CD4-positive, alpha-beta T cell treated with Interleukin-4 for 1 hour (primary cell): ENCODE measurements around the gene C1QL2.

Experiments used
- DNase-seq, 2 donors: peaks; one replicate each; pipeline ENCODE4 v3.0.0-alpha.2; 2020 to 2022

Gene C1QL2

GRCh38 chr2:119178776-119179175, 20.2 kb upstream of the C1QL2 start:
- DNase-seq, result no peak

GRCh38 chr2:119177838-119178190, 19.3 kb upstream of the C1QL2 start:
- no peak for DNase-seq

DNA sequence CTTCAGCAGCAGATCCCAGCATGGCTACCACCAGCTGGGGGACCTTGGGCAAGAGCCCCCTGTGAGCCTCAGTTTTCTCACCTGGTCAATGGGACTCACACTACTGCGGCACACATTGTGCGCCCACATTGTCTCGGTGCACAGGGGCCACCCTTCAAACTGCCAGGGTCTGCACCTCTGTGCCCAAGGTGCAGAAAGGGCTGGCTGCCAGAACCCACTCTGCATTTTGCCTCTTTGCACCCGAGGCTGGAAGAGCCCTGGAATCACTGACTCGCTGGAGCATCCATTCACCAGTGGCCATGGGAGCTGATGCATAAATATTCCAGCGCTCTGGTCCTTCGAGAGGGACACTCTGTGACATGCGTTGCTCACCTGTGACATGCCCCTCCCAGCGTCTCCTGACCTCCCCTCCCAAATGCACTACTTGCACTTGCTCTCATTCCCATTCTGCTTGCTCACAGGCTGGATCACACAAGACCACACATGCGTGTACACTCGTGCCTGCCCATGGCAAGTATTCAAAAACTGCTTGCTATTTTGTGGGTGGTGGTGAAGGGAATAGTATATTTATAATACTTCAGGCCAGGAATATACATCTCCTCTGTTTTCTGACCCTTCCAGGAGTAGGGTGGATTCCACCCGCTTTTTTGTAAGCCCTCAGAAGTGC, 18.8 kb upstream of the C1QL2 start:
- no peak for DNase-seq

DNA sequence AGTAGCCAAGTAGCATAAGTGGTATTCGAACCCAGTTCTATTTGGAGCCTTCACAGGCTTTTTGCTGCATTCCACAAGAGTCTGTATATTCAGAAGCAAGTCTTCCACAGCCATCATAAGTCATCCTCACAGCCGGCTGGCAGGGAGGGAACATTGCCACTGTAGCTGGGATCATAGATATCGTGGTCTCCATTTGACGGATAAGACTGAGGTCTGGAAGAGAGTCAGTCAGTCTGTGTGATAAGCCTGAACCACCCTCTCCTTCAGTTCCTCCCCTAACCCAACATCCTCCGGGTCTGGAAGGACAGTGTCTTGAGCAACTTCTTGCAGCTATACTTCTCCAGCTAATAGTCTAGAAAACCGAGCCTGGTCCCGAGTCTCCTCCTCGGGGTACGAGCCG, 17.0 kb upstream of the C1QL2 start:
- DNase-seq, result no peak

DNA sequence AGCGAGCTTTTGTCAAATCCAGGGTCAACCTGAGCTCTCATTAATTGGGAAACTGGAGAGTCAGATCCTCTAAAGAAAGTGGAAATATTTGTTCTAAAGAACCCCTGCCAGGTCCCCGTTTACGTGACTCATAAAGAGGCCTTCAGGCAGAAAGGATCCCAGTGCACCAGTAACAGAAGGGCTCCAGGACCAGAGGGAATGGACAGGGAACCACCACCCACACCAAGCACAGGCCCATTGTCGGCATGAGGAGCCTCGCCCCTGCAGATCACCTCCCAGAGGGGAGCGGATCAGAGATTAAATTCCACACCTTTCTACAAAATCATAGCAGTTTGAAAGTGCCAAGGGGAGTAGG, 16.4 kb upstream of the C1QL2 start:
- DNase-seq, result no peak

DNA sequence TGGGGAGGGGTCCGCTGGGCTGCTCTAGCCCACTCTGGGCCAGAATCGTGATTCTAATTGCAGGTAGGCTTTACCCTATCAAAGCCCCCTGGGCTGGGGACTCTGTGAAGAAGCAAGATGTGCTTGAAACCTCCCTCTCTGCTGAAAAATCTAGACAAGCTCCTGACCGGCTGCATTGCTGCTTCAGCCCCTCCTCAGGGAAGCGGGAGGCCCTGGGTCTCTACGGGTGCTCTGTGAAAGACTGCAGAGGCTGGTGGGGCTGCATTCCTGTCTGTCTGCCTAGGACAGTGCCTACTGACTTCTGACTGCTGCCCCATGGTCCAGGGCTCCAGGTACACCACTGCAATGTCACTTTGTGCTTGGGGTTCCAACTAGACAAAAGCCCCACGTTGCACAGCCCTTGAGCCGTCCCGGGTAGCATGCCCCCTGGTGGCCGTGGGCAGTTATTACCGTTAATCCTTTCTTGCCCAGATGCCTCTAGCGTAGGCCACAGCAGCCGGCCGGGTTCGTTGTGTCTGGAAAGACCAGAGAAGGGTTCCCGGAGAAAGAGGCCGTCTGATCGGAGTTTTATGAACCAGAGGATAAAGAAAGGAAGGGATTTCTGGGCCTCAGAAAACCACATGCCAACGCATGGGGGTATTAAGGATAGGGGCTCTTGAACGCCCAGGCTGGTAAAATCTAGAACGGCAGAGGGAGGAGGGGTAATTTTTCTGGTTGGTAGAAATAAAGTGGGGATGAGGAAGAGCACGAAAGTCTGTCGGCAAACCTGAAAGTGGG, 15.9 kb upstream of the C1QL2 start:
- peak; percentile 34 to 35 for DNase-seq

DNA sequence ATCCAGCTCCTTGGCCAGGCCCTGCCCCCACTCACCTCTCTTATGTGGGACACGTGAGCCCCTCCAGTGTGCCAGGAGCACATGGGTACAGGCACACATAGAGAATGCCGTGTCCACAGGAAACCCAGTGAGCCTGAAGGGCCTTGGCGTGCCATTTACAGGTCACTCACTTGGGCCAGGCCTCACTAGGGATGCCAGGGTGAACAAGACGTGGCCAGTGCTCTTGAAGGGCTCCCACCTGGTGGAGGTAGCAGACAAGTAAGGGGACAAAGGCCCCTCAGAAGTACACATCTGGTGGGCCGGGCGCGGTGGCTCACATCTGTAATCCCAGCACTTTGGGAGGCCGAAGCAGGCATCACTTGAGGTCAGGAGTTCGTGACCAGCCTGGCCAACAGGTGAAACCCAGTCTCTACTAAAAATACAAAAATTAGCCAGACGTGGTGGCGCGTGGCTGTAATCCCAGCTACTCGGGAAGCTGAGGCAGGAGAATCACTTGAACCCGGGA, 15.1 kb upstream of the C1QL2 start:
- no peak for DNase-seq

DNA sequence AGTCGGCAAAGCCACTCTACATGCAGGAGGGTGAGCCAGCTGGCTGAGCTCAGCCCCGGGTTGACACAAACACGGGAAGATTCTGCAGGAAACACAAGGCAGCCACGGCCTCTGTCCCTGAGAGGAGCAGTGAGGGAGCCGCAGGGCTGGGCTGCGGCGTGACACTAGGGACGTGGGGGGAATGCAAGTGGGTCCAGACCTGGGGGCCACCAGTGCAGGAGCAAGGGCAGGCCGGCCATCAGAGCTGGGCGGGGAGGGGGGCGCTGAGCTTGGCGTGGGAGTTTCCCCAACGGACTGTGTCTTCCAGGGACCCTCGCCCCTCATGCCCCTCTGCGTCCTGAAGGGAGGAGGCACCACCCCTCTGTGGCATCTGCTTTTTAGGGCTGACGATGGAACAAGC, 12.0 kb upstream of the C1QL2 start:
- DNase-seq, result no peak

- DNase-seq, result no peak
Measured at GRCh38 chr2:119169717-119170116, 11.2 kb upstream of the C1QL2 start.

DNA sequence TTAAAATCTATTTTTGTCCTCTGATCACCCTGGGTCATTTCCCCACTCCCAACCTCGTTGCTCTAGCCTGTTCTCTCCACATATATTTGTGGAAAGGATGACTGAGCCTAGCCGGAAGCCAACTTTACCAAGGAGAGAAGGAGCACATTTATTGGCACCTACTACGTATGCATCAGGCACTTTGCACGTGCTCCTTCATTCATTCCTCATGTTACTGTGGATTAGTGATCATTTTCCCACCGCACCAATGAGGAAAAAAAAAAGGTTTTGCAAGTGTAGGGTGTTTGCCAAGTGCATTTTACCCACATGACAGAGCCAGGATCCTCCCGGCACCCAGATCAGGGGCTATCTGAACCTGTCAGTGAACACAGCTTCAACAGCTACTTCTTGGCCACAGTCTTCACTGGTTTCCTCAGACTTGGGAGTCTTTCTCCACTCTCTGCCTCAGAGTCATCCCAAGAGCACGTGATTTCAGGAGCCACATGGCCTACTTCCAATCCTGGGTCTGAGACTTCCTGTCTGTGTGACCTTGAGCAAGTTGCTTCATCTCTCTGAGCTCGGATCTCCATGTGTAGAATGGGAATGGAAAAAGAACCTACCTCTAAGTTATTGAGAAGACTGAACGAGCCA, 1.9 kb upstream of the C1QL2 start:
- no peak for DNase-seq

- no peak for DNase-seq
Measured at GRCh38 chr2:119157850-119158511, 570 bp downstream of the C1QL2 start.

- DNase-seq, result no peak
Measured at GRCh38 chr2:119156891-119157773, 1.4 kb downstream of the C1QL2 start.

DNA sequence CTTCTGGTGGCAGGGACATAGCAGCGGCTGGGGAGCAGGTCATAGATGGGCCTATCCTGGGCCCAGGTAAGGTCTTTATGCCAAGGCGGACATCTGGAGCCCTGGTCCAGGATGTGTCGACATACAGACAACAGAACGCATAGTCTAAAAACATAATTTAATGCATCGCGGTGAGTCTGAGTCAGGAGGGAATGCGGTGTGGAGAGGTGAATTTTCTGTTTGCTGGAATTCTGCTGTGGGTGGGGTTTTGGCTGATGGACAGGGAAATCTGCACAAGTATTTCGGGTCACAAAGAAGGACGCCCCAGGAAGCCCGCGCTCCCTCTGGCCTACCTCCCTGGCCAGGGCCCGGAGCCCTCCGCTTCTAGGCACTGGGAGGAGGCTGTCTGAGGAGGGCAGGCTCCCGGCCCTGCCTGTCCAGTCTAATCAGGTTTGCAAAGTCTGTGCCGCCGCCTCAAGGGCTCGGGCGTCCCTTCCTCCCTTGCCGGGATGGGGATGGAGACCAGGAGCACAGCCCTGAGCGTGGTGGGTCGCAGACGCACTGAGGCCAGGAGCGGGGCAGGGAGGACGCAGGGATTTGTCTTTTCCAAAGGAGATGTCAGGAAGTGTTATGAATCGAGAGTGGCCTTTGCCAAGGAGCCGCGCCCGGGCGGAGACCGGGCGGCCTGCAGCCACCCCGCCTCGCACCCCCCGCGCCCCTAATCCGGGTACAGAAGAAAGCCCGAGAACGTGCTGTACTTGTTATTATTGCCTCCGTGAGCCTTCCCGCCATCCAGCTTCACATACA, 2.3 kb downstream of the C1QL2 start:
- DNase-seq, result no peak

- no peak for DNase-seq
Measured at GRCh38 chr2:119155633-119156032, 2.9 kb downstream of the C1QL2 start.

- no peak for DNase-seq
Measured at GRCh38 chr2:119154076-119154475, 4.5 kb downstream of the C1QL2 start.

DNA sequence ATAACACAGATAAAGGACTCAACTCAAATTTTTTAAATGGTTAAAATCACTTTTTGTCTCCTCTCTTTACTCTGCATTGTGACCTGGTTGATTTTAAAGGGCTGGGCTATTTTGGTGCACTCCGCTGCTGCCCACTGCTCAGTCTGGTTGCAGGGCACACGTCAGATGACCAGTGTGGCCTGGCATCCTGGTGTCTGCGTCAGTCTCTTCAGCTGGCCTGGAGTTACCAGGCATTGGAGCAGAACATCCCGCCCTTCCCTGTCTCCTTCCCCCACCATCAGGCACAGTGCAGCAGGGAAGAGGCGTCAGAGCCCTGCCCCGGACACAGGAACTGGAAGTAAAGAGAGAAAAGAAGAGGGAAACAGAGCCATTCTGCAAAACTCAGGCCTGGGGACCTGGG, 8.9 kb downstream of the C1QL2 start:
- DNase-seq, result no peak

DNA sequence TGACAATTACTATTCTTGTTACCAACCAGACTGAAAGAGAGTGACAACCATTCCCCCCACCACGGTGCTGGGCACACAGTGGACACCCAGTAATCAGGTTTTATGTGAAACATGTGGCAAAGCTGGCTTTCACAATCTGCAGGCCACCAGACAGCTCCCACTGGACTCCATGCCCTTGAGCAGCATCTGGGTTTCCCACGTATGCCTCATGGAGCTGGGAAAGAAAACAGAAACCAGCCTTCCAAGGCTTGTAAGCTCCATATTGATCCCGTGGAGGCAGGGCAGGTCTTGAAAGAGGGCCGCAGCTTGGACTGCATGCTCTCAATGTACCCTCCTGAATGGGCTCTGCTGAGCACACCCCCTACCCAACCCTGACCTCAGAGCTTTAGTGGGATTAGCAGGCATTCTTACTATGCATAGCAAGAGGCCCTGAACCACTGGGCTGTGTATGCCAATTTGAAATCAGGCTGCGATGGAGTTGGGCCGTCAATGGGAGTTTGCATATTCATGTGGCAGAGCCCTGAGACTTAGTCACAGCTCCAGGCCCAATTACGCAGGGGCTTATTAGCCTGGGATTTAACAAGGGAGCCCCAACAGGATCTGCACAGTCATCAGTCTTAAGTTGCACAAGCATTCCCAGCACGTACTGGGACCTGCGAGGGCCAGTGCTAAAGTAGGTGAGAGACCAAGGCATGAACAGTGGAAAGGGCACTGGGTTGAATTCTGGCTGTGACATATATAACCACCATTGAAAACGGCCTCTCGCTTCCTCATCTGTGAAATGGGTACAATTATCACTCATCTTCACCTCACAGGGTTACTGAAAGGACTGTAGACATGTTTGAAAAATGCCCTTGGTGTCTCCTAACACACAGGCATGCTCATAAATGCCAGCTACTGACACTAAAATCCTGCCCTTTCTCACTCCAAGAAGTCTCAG, 10.5 kb downstream of the C1QL2 start:
- no peak for DNase-seq

DNA sequence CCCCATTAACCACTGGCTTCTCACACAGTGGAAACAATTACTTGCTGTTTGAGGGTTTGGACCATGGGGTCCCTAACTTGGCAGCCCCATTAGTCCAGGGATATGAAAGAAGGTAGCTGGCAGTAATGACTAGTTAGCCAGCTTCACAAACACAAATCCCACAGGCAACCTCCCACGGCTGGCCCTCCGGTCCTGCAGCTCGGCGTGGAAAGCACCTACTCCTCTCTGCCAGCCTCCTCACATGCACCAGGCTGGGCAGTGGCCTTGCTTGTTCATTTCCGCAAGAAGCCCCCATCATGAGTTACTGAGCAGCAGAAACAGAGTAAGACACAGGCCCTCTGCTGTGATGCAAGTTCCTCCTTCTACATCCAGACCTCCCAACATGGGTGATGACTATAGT, 13.7 kb downstream of the C1QL2 start:
- DNase-seq, result no peak

DNA sequence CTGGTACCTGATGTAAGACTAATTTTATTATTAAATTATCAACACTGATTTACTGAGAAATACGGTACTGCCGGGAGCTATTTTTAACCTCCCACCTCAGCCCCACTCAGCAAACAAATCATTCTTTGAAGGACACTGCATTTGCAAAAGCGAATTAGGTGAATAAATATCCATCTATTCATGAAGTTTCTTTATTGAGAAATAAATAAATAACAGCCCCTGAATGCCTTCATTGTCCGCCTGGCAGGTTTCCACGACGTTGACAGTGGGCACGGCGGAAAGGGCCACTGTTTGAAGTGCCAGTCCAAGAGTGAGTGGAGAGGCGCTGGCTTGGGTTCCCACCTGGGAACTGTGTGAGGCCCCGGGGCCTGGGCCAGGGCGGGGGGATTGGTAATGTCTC, 15.7 kb downstream of the C1QL2 start:
- DNase-seq, result no peak

- DNase-seq, result no peak
Measured at GRCh38 chr2:119137502-119137901, 21.0 kb downstream of the C1QL2 start.

DNA sequence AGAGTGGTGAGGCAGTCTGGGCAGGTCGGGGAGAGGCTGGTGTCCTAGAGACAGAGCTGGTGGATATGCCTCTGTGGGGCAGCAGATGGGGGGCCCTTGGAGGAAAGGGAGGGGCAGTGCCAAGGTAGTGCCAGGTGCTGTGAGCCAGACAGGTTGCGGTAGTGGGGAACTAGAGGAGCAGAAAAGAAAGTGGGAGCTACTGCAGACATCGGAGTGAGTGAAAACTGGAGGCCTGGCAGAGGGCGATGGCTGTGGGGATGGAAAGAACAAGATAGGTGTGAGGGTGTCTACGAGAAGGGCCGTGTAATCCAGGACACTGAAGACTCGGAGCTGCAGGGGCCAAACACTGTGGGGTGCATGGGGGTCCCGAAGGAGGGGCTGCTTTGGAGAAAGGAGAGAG, 21.7 kb downstream of the C1QL2 start:
- DNase-seq, result no peak
